Measurements from ENCODE around the gene PTGER1. TPM values are rescaled to one million over a fixed set of nuclear protein-coding genes. Genes with fewer than 3 reads are reported as not detected.

PTGER1 gene
- total RNA-seq, 1 experiment from 2014 or later, result 0.63 TPM

DNA sequence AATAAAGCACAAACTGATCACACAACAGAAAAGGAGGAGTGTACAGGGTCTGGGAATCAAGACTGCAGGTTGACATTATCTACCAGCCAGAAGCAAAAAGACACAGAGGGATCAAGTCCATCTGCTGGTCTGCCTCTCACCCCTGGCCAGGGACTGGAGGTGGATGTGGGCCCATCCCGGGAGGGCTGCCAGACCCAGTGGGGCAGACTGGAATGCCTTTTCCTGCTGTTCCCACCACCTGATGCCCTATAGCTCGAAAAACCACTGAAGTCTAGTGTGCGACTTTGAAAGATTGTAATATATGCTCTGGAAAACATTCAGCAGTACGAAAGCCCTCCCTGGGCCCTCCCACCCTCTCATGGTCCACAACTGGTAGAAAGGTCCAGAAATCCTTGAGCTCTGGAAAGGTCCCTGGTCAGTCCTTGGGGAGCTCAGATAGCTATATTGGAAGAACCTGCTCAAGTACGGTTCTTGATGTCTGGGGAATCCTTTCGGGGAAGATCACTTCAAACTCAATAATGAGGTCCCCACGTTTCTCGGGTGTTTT lies 40.4 kb upstream of the PTGER1 start:
- no peak overlapping the region for H4K5ac ChIP-seq (ENCODE audit: insufficient read length, low read depth, low read length)
- H3T11ph ChIP-seq (ENCODE audit: low read length), result no peak overlapping the region
- no peak overlapping the region for H2AK5ac ChIP-seq (ENCODE audit: insufficient read length, low read length)
- peak overlapping the region in 1 of 3 experiments; percentile 42; a peak in 1 of 7 replicates for H3K27ac Mint-ChIP-seq
- no peaks in the 10 kb centered on the region for H3K4me1 ChIP-seq (ENCODE audit: insufficient read depth, low read length)
- H3K36me3 Mint-ChIP-seq (ENCODE audit: insufficient read depth in 1 of 3, low read depth in 3 of 3), result peaks cover 27 to 36% (median 32%) of the 10 kb centered on the region in 3 experiments; a peak in 6 of 7 replicates
- no peaks in the 10 kb centered on the region for H3K9me3 ChIP-seq (ENCODE audit: control insufficient read depth, low read depth, low read length)
- no peaks in the 10 kb centered on the region for H3K9me3 Mint-ChIP-seq
- no peak overlapping the region for H3K18ac ChIP-seq (ENCODE audit: insufficient read length, low read depth, low read length)
- no peak overlapping the region for H3K14ac ChIP-seq (ENCODE audit: insufficient read depth, low read length)
- no CpG with 5 or more reads among the region's 8 CpGs for WGBS (ENCODE audit: extremely low coverage, insufficient read length, low lambda C conversion rate)
- H4K91ac ChIP-seq (ENCODE audit: insufficient read length, low read depth, low read length), result no peak overlapping the region
- peaks cover 9% of the 10 kb centered on the region for H3K79me1 ChIP-seq (ENCODE audit: insufficient read depth, low read depth, low read length, poor library complexity, severe bottlenecking)
- no peak overlapping the region for H2BK15ac ChIP-seq (ENCODE audit: low read depth, low read length)
- no peak overlapping the region for H3K27ac ChIP-seq (ENCODE audit: insufficient read length, low read depth, low read length)
- no peak overlapping the region for H3K9ac ChIP-seq (ENCODE audit: extremely low read depth, insufficient read length, low read length)
- no peak overlapping the region for H2AFZ ChIP-seq (ENCODE audit: low read length)
- no peak overlapping the region for H3K4ac ChIP-seq (ENCODE audit: low read depth, low read length)
- H3K27me3 Mint-ChIP-seq (ENCODE audit: low read depth), result peaks cover 1% of the 10 kb centered on the region; the same call in 1 of the 2 replicates
- H2BK20ac ChIP-seq (ENCODE audit: low read depth, low read length, poor library complexity, severe bottlenecking), result no peak overlapping the region
- H3K4me2 ChIP-seq (ENCODE audit: insufficient read depth, insufficient read length, low read length), result peak overlapping the region; percentile 88
- H2BK12ac ChIP-seq (ENCODE audit: insufficient read length, low read depth, low read length), result no peak overlapping the region
- H2BK5ac ChIP-seq (ENCODE audit: insufficient read length, low read length), result no peak overlapping the region
- no peak overlapping the region for H2BK120ac ChIP-seq (ENCODE audit: low read depth, low read length, poor library complexity, severe bottlenecking)
- peaks cover 9% of the 10 kb centered on the region for H3K23me2 ChIP-seq (ENCODE audit: insufficient read length, low read depth, low read length, poor library complexity, severe bottlenecking)
- TF ChIP-seq, protein P1, sequence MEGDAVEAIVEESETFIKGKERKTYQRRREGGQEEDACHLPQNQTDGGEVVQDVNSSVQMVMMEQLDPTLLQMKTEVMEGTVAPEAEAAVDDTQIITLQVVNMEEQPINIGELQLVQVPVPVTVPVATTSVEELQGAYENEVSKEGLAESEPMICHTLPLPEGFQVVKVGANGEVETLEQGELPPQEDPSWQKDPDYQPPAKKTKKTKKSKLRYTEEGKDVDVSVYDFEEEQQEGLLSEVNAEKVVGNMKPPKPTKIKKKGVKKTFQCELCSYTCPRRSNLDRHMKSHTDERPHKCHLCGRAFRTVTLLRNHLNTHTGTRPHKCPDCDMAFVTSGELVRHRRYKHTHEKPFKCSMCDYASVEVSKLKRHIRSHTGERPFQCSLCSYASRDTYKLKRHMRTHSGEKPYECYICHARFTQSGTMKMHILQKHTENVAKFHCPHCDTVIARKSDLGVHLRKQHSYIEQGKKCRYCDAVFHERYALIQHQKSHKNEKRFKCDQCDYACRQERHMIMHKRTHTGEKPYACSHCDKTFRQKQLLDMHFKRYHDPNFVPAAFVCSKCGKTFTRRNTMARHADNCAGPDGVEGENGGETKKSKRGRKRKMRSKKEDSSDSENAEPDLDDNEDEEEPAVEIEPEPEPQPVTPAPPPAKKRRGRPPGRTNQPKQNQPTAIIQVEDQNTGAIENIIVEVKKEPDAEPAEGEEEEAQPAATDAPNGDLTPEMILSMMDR (conservative IDR thresholded peaks at IDR 0.05), result no peak
- no peak overlapping the region for H3K23ac ChIP-seq (ENCODE audit: insufficient read length, low read depth, low read length)
- DNase-seq, result no peak
- no peaks in the 10 kb centered on the region for H3K27me3 ChIP-seq (ENCODE audit: insufficient read depth, low read length)
- no peaks in the 10 kb centered on the region for H4K20me1 ChIP-seq (ENCODE audit: control insufficient read depth, insufficient read depth, insufficient read length)
- H3K4me1 Mint-ChIP-seq, result peaks cover 26 to 32% of the 10 kb centered on the region in 2 experiments
- H3K79me2 ChIP-seq (ENCODE audit: insufficient read depth, low read length), result peaks cover 14% of the 10 kb centered on the region; the same call in 1 of the 2 replicates
- peak overlapping the region; percentile 91 to 94; a peak in 3 of 5 replicates for H3K4me3 Mint-ChIP-seq
- no peak overlapping the region for H4K8ac ChIP-seq (replicated peaks; ENCODE audit: insufficient read length, low read depth, low read length)
- H3K56ac ChIP-seq (ENCODE audit: insufficient read length, low read depth, low read length), result no peak overlapping the region
